GM18909 (cell line): ENCODE measurements around the gene NKX1-1.
"Not testable (repeated sequence)": the region's sequence is repeated elsewhere in the genome, so short reads cannot be mapped to it uniquely, and the experiment has no call there.

ENCODE experiments used
- ATAC-seq: cut with Tn5 transposase; IDR thresholded peaks from one replicate; pipeline ENCODE4 v1.9.1; 2021; ENCODE audit warnings: mild to moderate bottlenecking; ENCODE audit not compliant: unreplicated experiment, poor library complexity

NKX1-1 gene

DNA sequence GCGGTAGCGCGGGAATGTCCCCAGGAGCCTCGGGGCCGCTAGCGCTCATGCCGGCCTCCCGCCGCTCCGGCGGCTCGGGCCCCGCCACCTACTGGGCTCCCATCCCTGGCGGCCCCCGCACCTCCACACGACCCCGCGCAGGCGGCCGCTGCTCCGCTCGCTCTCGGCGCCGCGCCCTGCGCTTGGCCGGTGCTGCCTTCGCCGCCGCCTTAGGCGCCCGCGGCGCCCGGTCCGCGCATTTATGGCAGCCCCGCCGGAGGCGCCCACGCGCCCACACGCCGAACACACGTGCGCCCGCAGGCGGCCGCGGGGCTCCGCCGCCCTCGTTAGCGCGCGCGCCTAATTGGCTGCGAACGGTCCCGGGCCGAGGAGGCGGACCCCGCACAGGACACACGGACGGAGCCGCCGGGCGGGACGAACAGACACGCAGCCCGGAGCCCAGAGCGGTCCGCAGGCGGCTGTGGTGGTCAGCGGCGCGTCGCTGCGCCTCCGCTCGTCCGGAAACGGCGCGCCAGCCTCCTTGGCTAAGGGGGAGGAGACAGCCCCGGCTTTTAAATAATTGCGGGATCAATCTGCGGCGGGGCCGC, at the start of gene NKX1-1:
Gene NKX1-1 (minus strand): TSS at position 49 of the 587 bp plus-strand sequence. CDS start 0 bp downstream, at position 49.
- ATAC-seq, result no peak

DNA sequence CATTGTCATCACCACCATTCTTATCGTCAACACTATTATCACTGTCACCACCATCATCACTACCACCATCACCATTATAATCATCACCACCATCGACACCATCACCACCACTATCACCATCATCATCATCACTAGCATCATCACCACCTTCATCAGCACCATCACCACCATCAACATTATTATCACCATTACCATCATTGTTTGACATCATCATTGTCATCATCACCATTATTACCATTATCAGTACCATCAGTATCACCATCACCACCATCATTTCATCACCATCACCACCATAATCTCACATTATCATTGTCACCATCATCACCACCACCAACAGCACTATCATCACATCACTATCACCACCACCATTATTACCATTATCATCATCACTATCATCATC, 47.5 kb upstream of the NKX1-1 start:
- no peak for ATAC-seq

DNA sequence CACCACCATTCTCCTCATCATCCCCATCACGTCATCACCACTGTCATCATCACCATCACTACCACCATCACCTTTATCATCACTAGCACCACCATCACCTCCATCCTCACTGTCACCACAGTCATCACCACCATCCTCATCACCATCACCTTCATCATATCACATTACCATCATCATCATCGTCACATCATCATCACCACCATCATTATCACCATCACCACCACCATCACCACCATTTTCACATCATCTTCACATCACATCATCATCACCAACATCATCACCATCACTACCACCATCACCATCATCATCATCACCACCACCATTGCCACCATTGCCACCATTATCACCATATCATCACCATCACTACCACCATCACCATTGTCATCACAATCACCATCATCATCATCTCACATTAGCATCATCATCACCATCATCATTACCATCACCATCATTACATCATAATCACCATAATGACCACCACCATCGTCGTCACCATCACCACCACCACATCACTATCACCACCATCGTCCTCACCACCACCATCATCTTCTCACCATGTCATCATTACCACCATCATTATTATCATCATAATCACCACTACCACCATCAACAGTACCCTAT, 46.3 kb upstream of the NKX1-1 start:
- ATAC-seq, result no peak

DNA sequence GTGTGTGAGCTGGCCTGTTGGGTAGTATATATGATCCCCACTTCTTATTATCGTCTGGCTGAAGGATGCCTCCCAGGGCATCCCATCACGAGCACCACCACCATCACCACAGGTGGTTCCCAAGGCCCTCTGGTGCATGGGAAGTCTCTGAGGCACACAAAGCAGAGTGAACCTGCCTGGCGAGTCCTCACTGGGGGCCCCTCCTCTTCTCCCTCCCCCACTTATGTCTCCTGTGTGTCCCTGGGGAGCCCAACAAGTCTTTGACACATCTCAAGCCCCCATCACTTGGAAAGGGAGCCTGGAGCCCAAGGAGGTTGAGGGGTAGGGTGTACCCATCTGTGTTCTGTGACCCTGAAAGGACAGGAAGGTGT, 45.5 kb upstream of the NKX1-1 start:
- no peak for ATAC-seq

DNA sequence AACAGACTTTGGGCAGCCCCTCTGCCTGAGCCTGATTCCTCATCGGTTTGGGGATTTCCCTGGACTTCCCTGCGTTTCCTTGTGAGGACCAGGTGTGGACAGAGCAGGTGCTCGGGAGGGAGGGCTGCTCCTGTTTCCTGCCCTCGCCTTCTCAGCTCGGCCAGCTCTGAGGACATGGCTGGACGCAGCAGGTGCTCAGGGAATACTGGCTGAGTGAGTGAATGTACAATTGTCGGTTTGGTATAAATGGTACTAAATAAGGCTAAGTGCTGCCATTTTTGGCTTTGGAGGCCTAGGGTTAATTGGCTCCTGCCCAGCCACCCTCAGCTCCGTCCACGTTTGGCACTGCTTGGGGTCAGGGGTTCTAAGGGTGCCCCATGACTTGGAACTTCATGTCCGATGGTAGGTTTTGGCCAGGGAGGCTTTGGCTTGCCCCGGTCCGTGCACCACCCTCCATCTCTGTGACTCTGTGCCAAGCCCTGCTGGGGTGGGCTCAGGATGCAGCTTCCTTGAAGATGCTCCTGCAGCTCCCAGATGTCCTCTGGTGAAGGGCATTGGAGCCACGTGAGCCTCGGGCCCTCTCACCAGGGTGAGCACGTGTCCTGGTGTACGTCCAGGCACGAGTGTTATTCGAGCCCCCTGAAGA, 45.0 kb upstream of the NKX1-1 start:
- no peak for ATAC-seq

DNA sequence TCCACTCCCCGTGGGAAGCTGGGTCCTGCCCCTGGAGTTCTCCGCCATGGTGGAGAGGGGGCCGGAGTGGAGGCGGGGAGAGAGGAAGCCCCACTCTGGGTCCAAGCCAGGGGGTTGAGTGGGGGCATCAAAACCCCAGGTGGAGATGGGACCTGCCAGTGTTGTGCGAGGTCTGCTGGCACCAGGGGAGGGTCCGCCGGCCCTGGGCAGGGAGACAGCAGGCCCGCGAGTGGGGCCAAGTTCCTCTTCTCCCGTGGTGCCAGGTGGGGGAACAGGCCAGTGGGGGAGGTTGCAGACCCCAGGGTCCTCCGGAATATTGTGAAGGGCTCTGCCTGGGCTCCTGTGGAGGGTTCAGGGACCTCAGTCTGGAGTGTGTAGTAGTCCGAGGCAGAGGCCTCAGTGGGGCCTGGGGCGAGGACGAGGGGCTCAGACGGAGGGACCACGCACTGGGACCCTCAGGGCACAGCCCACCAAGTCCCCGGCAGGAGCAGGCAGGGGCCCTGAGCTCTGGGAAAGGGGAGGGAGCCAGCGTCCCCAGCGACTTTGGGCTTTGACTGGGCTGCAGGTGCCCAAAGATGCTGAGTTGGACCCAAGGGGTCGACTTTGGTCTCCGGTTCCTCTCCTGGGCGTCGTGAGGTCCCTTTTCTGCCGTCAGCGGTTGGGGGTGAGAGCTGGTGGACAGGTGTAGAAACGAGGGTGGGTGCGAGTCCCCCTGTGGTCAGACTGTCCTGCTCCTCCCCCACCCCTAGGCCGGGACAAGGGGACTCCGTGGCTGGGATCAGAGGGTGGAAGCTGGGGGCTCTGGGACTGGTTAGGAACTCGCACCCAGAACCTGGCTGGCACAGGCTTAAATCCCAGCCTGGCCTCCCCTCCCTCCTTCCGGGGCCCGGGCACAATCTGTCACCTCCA, 43.8 kb upstream of the NKX1-1 start:
- no peak for ATAC-seq

DNA sequence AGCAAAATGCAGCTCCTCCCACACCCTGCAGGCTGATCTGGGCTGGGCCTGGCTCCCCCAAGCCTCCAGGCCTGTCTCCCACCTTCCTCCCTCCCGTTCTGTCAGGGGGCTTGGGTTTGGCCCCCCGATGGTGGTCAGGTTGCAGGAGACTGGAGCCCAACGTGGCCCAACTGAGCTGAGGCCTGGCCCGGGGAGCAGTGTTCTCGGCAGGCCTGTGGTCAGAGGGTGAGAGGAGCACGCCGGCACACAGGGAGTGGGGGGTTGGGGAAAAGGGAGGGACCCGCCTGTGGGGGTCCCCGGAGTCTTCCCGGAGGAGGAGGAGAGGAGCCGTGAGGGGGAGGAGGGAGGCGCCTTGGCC, 43.2 kb upstream of the NKX1-1 start:
- ATAC-seq, result no peak

DNA sequence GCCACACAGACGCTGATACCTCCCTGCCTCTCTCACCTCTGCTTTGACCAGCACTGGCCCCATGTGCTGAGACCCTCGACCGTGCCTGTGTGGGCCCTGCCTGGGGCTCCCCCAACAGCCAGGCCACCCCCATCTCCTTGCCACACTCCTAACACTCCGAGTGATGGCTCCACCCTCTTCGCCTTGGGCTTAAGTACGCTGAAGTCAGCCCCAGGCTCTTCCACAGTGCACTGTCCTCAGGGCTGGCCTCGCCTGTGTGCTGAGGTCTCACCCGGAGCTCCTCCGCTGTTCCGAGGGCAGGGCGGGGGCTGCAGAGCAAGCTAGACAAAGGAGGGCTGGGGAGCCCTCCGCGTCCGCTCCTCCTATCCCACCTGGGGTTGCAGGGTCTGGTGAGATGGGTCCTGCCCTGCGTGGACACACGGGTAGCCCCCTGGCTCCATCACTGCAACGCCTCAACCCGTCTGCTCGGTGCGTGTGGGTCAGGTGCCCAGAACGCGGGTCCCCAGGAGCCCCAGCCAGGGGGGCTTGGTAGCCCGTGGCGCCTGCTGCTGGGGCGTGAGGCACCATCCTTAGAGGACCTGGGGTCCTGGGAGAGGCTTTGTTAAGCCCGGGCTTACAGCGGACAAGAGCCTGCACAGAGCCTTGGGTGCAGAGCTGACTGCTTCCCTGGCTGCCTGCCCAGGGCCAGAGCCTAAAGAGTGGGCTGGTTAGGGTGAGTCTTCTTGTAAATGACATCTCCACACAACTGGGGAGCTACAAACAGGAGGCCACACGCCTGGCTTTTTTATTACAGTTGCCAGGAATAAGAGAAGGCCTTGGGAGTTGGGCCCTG, 42.6 kb upstream of the NKX1-1 start:
- ATAC-seq, result no peak

DNA sequence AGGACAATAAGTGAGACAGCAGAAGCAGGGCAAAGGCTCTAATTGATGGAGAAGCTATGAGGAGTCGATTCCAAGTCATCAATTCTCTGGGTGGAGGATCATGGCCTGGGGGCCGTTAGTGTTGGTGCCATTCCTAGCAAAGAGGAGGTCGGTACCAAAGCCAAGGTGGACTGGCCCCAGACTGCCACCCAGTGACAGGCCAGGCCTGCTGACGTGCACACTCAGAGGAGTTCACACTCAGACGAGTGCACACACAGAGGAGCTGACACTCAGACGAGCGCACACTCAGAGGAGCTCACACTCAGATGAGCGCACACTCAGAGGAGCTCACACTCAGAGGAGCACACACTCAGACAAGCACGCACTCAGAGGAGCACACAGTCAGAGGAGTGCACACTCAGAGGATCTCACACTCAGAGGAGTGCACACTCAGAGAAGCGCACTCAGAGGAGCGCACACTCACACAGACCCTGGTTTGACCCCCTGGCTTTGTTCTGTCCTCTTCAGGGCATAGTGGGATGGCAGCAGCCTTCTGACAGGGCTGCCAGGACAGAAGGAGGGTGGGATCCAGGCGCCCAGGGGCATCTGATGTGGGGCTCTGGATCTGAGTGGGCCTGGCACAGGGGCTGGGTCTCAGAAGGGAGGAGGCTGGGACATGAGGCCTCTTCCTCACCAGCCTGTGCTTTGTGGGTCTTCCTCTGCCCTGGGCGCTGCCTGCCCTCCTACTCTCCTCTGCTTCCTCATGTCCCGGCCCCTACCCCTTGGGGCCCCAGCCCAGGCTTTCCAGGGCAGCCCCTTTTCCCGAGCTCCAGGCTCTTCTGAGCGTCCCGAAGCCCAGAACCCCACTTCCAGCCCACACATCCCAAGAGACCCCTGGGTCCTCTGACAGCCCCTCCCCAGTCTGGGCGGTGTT, 41.7 kb upstream of the NKX1-1 start:
- ATAC-seq, result no peak

DNA sequence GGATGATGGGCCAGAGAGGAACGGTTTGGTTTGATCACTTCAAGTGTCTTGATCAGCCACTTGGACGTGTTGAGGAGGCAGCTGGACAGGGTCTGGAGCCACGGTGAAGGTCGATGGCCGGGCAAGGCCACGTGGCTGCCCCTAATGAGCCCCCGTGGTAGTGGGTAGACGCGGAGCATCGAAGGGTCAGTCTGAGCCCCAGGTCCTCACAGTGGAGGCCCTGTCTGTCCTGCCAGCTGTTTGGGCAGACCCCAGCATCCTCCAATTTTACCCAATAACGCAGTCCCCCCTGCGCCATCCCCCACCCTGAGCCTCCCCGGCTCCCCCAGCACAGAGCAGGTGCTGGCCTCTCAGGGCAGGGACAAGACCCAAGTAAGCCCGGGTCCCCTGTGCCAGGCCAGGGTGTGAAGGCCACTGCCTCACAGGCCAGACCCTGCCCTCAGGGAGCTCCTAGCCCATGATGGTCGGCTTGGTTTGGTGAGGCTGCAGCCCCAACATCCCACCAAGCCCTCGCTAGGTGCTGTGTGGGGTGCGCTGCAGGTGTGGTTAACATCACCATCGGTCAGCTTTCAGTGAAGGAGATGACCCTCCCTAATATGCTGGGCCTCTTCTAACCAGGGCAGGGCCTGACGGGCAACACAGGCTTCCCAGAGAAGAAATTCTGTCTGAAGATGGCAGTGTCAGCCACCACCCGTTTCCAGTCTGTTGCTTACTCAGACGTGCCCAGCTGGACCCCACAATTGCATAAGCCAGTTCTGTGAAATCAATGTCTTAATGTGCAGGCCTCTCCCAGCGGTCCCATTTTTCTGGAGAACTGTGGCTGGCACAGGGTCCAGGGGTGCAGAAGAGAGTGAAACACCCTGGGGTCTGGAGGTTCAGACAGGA, 40.5 kb upstream of the NKX1-1 start:
- ATAC-seq, result no peak

DNA sequence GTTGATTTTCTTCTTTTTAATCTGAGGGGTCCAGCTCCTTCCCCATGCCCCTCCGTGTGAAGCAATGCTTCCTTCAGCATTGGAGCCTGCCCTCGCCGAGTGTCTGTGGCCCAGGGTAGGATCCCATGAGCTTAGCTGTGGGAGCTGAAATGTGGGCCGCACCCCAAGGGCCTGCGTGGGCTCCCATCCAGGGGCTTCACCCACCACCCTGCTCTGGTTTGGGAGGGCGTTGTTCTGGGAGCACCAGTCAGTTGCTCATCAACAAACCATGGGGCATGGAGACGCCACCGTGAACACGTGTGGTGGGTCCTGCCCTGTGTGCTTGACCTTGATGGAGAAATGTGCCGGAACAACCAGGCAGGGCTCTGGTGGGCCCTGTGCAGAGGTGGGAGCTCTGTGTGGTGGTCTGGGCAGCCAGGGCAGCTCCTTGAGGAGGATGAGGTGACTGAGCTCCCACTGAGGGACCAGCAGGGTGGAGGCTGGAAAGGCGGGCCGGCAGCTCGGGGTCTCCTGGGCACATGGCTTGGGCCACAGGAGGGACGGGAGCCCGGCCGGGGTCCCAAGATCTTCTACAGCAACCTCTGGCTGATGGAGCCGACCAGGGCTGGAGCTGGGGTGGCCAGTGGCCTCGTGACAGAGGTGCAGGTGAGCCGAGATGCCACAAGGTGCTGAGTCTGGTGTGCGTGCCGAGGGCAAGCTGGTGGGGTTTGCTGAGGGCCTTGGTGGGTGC, 39.6 kb upstream of the NKX1-1 start:
- ATAC-seq, result no peak

DNA sequence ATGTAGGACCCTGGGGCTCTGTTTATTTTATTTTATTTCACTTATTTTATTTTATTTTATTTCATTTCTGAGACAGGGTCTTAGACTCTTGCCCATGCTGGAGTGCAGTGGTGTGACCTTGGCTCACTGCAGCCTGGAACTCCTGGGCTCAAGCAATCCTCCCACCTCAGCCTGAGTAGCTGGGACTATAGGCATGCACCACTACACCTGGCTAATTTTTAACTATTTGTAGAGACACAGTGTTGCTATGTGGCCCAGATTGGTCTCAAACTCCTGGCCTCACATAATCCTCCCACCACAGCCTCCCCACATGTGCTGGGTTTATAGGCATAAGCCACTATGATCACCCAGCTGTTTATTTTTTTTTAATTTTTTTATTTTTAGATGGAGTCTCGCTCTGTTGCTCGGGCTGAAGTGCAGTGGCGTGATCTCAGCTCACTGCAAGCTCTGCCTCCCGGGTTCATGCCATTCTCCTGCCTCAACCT, 37.5 kb upstream of the NKX1-1 start:
- not testable (repeated sequence) for ATAC-seq

DNA sequence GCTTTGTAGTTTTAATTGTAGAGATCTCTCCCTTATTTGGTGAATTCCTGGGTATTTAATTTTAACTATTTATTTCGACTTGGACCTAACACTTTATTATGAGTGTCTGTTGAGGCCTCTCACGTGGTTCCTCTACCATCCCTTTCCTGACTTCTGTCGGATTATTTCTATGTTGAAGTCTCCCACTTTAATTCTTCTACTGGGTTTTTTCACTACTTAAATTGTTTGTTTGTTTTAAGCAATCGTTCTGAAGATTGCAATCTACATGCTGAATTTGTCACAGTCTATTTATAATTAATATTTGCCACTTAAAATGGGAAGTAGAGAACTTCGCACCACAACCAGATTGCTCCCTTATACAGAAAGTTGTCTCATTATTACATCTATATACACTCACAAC, 20.8 kb upstream of the NKX1-1 start:
- ATAC-seq, result no peak

DNA sequence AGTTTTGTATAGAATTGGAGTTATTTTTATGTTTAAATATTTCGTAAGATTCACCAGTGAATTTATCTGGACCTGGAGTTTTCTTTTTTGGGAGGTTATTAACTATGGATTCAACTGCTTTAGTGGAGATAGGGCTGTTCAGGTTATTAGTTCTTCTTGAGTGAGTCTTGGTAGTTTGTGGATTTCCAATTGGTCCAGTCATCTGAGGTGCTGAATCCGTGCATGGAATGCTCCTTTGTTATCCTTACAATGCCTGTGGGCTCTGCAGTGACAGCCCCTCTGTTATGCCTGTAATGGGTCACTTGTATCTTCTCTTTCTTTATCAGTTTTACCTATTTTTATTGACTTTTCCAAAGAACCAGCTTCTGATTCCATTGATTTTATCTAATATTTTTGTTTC, 15.4 kb upstream of the NKX1-1 start:
- ATAC-seq, result no peak

DNA sequence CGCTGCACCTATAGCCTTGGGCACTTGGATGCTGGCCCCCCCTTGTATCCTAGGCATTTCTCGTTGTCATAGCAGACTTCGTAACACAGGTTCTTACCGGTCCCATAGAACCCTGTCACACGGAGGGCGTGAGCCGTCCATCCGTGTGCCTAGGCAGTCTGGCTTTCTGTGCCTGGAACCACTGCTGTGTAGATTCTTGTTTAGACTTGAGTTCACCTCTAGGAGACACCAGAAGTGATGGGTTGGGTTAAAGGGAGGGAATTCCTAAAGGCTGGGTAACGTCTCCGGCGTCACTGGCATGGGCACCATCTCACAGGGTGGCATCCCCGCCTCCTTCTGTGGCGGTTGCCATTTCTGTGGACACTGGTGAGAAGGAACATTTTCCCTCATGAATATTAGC, 13.5 kb upstream of the NKX1-1 start:
- ATAC-seq, result no peak

DNA sequence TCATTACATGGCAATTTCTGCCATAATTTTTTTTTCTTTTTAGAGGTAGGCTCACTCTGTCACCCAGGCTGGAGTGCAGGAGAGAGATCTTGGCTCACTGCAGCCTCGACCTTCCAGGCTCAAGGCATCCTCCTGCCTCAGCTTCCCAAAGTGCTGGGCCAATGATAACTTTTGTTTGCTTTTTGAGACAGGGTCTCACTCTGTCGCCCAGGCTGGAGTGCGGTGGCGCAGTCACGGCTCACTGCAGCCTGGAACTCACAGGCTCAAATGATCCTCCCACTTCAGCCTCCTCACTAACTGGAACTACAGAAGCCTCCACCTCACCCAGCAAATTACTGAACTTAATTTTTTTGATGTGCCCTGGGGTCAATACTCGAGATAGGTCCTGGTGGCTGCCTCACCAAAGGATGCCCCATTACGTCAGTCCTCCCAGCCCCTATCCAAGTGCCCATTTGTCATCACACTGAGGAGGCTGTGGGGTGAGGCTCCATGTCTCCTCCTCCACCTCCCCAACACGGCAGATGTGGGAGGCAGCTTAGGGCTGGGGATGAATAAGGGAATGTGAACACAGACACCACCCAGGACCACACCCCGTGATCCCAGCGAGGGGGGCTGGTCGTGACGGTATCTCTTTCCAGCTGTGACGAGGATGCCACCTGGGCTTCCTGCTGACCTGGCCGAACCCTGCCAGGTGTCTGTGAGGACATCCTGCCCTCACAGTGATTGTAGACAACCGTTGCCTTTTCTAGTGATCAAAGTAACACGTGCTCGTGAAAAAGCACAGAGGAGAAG, 12.4 kb upstream of the NKX1-1 start:
- no peak for ATAC-seq
